ENCODE results near the gene CLEC2A. TPM values are rescaled to one million over a fixed set of nuclear protein-coding genes. Genes with fewer than 3 reads are reported as not detected.
A peak's percentile ranks its signal among the peaks of the same experiment; 100 is the strongest.

Gene CLEC2A
- total RNA-seq, 1 donor from 2014 or later, result not detected

- intact Hi-C loops (cut with DNase I), result no loop called here
- DNase-seq (no peak), ATAC-seq (ENCODE audit: poor library complexity) (no peak)
Observed at GRCh38 chr12:9940375-9940774, 8.2 kb upstream of the CLEC2A start.

- DNase-seq (no peak), ATAC-seq (ENCODE audit: poor library complexity) (no peak)
- intact Hi-C loops (cut with DNase I), result no loop called here
Observed at GRCh38 chr12:9936591-9936990, 4.4 kb upstream of the CLEC2A start.

- ATAC-seq (ENCODE audit: poor library complexity) (no peak), DNase-seq (no peak)
- intact Hi-C loops (cut with DNase I), result no loop called here
Observed at GRCh38 chr12:9935026-9935425, 2.9 kb upstream of the CLEC2A start.

GRCh38 chr12:9933958-9934357 lies 1.8 kb upstream of the CLEC2A start:
- DNase-seq, result no peak
- intact Hi-C loops (cut with DNase I), result no loop called here
- no peak for ATAC-seq (ENCODE audit: poor library complexity)

- ATAC-seq (ENCODE audit: poor library complexity) (no peak), DNase-seq (no peak)
- intact Hi-C loops (cut with DNase I), result no loop called here
Observed at GRCh38 chr12:9931245-9931644, 925 bp downstream of the CLEC2A start.

- DNase-seq (no peak), ATAC-seq (ENCODE audit: poor library complexity) (no peak)
- intact Hi-C loops (cut with DNase I), result loop anchor here (5.0 kb wide), 1 partner anchor 181 kb away; no protein-coding TSS in a partner anchor
Observed at GRCh38 chr12:9928607-9929006, 3.6 kb downstream of the CLEC2A start.

- intact Hi-C loops (cut with DNase I), result loop anchor here (5.0 kb wide), 1 partner anchor 180 kb away; no protein-coding TSS in a partner anchor
- ATAC-seq (ENCODE audit: poor library complexity) (no peak), DNase-seq (no peak)
Observed at GRCh38 chr12:9926876-9927275, 5.3 kb downstream of the CLEC2A start.

- ATAC-seq (ENCODE audit: poor library complexity), result peak; percentile 59
- intact Hi-C loops (cut with DNase I), result loop anchor here (5.0 kb wide), 1 partner anchor 179 kb away; no protein-coding TSS in a partner anchor
Observed at GRCh38 chr12:9925705-9926393, 6.3 kb downstream of the CLEC2A start.

GRCh38 chr12:9922429-9922828 lies 9.7 kb downstream of the CLEC2A start:
- ATAC-seq (ENCODE audit: poor library complexity) (no peak), DNase-seq (no peak)
- intact Hi-C loops (cut with DNase I), result loop anchor here (5.0 kb wide), 1 partner anchor 110 kb away; no protein-coding TSS in a partner anchor

More at GRCh38 chr12:9925705-9926393, 6.3 kb downstream of the CLEC2A start:
- no peak for DNase-seq

- intact Hi-C loops (cut with DNase I), result loop anchor here (5.0 kb wide), 1 partner anchor 108 kb away; no protein-coding TSS in a partner anchor
- no peak for DNase-seq
- no peak for ATAC-seq (ENCODE audit: poor library complexity)
Observed at GRCh38 chr12:9920451-9920850, 11.7 kb downstream of the CLEC2A start.

- intact Hi-C loops (cut with DNase I), result no loop called here
- ATAC-seq (ENCODE audit: poor library complexity), result no peak
Observed at GRCh38 chr12:9919443-9919842, 12.7 kb downstream of the CLEC2A start.

GRCh38 chr12:9911708-9912107 lies 20.5 kb downstream of the CLEC2A start:
- no peak for ATAC-seq (ENCODE audit: poor library complexity)
- intact Hi-C loops (cut with DNase I), result no loop called here

More at GRCh38 chr12:9919443-9919842, 12.7 kb downstream of the CLEC2A start:
- DNase-seq, result no peak

GRCh38 chr12:9910716-9911421 lies 21.3 kb downstream of the CLEC2A start:
- ATAC-seq (ENCODE audit: poor library complexity) (no peak), DNase-seq (no peak)
- intact Hi-C loops (cut with DNase I), result no loop called here

More at GRCh38 chr12:9911708-9912107, 20.5 kb downstream of the CLEC2A start:
- DNase-seq, result no peak

- ATAC-seq (ENCODE audit: poor library complexity) (no peak), DNase-seq (no peak)
- intact Hi-C loops (cut with DNase I), result no loop called here
Observed at GRCh38 chr12:9909724-9910123, 22.4 kb downstream of the CLEC2A start.

GRCh38 chr12:9908350-9908749 lies 23.8 kb downstream of the CLEC2A start:
- no peak for DNase-seq
- intact Hi-C loops (cut with DNase I), result no loop called here
- no peak for ATAC-seq (ENCODE audit: poor library complexity)

GRCh38 chr12:9907769-9908168 lies 24.4 kb downstream of the CLEC2A start:
- ATAC-seq (ENCODE audit: poor library complexity) (no peak), DNase-seq (no peak)
- intact Hi-C loops (cut with DNase I), result no loop called here

- ATAC-seq (ENCODE audit: poor library complexity) (no peak), DNase-seq (no peak)
- intact Hi-C loops (cut with DNase I), result no loop called here
Observed at GRCh38 chr12:9906873-9907272, 25.3 kb downstream of the CLEC2A start.

- intact Hi-C loops (cut with DNase I), result no loop called here
Observed at GRCh38 chr12:9902539-9903228, 29.5 kb downstream of the CLEC2A start.

GRCh38 chr12:9900930-9901329 lies 31.2 kb downstream of the CLEC2A start:
- DNase-seq (no peak), ATAC-seq (ENCODE audit: poor library complexity) (no peak)
- intact Hi-C loops (cut with DNase I), result no loop called here

More at GRCh38 chr12:9902539-9903228, 29.5 kb downstream of the CLEC2A start:
- ATAC-seq (ENCODE audit: poor library complexity) (no peak), DNase-seq (no peak)
